Endothelial cell of umbilical vein (primary cell): ENCODE data around the gene NLRP5. TPM values are rescaled to one million over a fixed set of nuclear protein-coding genes. Genes with fewer than 3 reads are reported as not detected.

Experiments used
- BruUV-seq: library from RNA; stranded (reverse); fragments of 400-500 nt; replicated peaks from 2 replicates; lab custom pipeline; 2021; lab: Mats Ljungman, UMichigan
- CTCF ChIA-PET: fragments of 300-600, 350-600 bp; sonication (Branson Sonifier 250); formaldehyde crosslinking; loops from one replicate; lab custom pipeline; 2021; ENCODE audit warnings: antibody characterized with exemption, inconsistent platforms; lab: Charles Lee
- POLR2A ChIA-PET: fragments of 300-600, 350-600 bp; sonication (Branson Sonifier 250); formaldehyde crosslinking; loops from one replicate; lab custom pipeline; 2021; ENCODE audit warnings: antibody characterized with exemption, inconsistent platforms; lab: Charles Lee
- DNase-seq: peaks from one replicate; pipeline ENCODE4 v3.0.0-alpha.2; 2011; ENCODE audit warnings: low read depth, low spot score
- FAIRE-seq: peaks from 2 replicates; lab custom pipeline; 2011; peaks lifted over from hg19 to GRCh38; lab: Jason Lieb, UNC
- H2AFZ ChIP-seq: 2 replicates; pipeline ENCODE4 v1.6.0; 2012; ENCODE audit warnings: low read depth, low read length, control low read depth, inconsistent platforms
- H3K27ac ChIP-seq: 2 replicates; pipeline ENCODE4 v1.5.1; 2011; ENCODE audit warnings: low read depth, mild to moderate bottlenecking, control low read depth, low read length, moderate library complexity; ENCODE audit not compliant: insufficient read depth
- H3K27me3 ChIP-seq, 2 experiments: 2 replicates each; pipeline versions ENCODE4 v1.6.0 to v1.6.1; 2011; ENCODE audit warnings: low read length in 2 of 2, mixed read lengths in 1 of 2; ENCODE audit not compliant: control insufficient read depth in 2 of 2, insufficient read depth in 2 of 2
- H3K36me3 ChIP-seq, 2 experiments: 2 replicates in 1 of 2; 3 replicates in 1 of 2; pipeline ENCODE4 v1.5.1; 2011; ENCODE audit warnings: low read length in 2 of 2, mild to moderate bottlenecking in 1 of 2, moderate library complexity in 1 of 2; ENCODE audit not compliant: control insufficient read depth in 2 of 2, insufficient read depth in 2 of 2; ENCODE audit errors: extremely low read depth in 1 of 2
- H3K4me1 ChIP-seq: 3 replicates; pipeline ENCODE4 v1.5.1; 2011; ENCODE audit warnings: mild to moderate bottlenecking, low read length; ENCODE audit not compliant: control insufficient read depth, insufficient read depth; ENCODE audit errors: extremely low read depth
- H3K4me2 ChIP-seq: 2 replicates; pipeline ENCODE4 v1.6.1; 2011; ENCODE audit warnings: low read length, control low read depth, mixed read lengths; ENCODE audit not compliant: insufficient read depth
- H3K4me3 ChIP-seq, 3 experiments: fragments of 200-600 bp in 1 of 3; sonication (generic), shearing (Covaris generic) in 1 of 3; replicated peaks in 1 of 3; 2 replicates each; pipeline ENCODE4 v1.5.1; 2011 to 2016; ENCODE audit warnings: control low read depth in 3 of 3, low read length in 3 of 3, mild to moderate bottlenecking in 2 of 3, inconsistent platforms in 1 of 3, low read depth in 1 of 3, moderate library complexity in 1 of 3; ENCODE audit not compliant: insufficient read depth in 1 of 3
- H3K79me2 ChIP-seq: 2 replicates; pipeline ENCODE4 v1.6.0; 2012; ENCODE audit warnings: low read length, inconsistent platforms; ENCODE audit not compliant: control insufficient read depth, insufficient read depth
- H3K9ac ChIP-seq: replicated peaks from 2 replicates; pipeline ENCODE3; 2011; ENCODE audit warnings: low read length, control low read depth; ENCODE audit not compliant: insufficient read depth; ENCODE audit errors: extremely low read depth
- H3K9me1 ChIP-seq: replicated peaks from 3 replicates; pipeline ENCODE4 v1.6.0; 2011; ENCODE audit warnings: mild to moderate bottlenecking, low read length; ENCODE audit not compliant: control insufficient read depth, insufficient read depth; ENCODE audit errors: extremely low read depth
- H3K9me3 ChIP-seq: replicated peaks from 2 replicates; pipeline ENCODE4 v1.5.1; 2012; ENCODE audit warnings: low read length, inconsistent platforms; ENCODE audit not compliant: control insufficient read depth, insufficient read depth
- H4K20me1 ChIP-seq: replicated peaks from 2 replicates; pipeline ENCODE3; 2011; ENCODE audit warnings: mild to moderate bottlenecking, low read length; ENCODE audit not compliant: control insufficient read depth, insufficient read depth; ENCODE audit errors: extremely low read depth
- EZH2 ChIP-seq: IDR thresholded peaks from 2 replicates; pipeline ENCODE4 v1.6.1; 2012; ENCODE audit warnings: borderline replicate concordance, low read depth, mild to moderate bottlenecking, moderate library complexity, low read length, inconsistent platforms; ENCODE audit not compliant: severe bottlenecking
- FOS ChIP-seq: IDR thresholded peaks from 2 replicates; pipeline ENCODE4 v1.6.1; 2011; ENCODE audit warnings: mild to moderate bottlenecking, low read length, moderate library complexity, borderline replicate concordance; ENCODE audit not compliant: insufficient read depth
- GATA2 ChIP-seq: IDR thresholded peaks from 2 replicates; pipeline ENCODE4 v1.7.0; 2011; ENCODE audit warnings: low read depth, mild to moderate bottlenecking, moderate library complexity, mixed read lengths, low read length; ENCODE audit not compliant: insufficient read length, insufficient read depth
- JUN ChIP-seq: IDR thresholded peaks from 2 replicates; pipeline ENCODE4 v1.6.1; 2011; ENCODE audit warnings: borderline replicate concordance, low read depth; ENCODE audit not compliant: insufficient read length, insufficient read depth
- MAX ChIP-seq: IDR thresholded peaks from 2 replicates; pipeline ENCODE4 v1.6.1; 2011; ENCODE audit not compliant: insufficient read depth, insufficient read length
- MYC ChIP-seq: IDR thresholded peaks from one replicate; pipeline ENCODE4 v1.6.1; 2011; ENCODE audit warnings: mild to moderate bottlenecking, low read depth, low read length
- POLR2A ChIP-seq: IDR thresholded peaks from 2 replicates; pipeline ENCODE4 v1.6.1; 2012; ENCODE audit warnings: low read depth, mild to moderate bottlenecking, control low read depth, low read length
- POLR2AphosphoS5 ChIP-seq: IDR thresholded peaks from 2 replicates; pipeline ENCODE4 v1.6.1; 2012; ENCODE audit warnings: low read depth, mild to moderate bottlenecking, control low read depth, low read length, moderate library complexity; ENCODE audit not compliant: insufficient read depth
- dilution Hi-C: fragments of 300-500 bp; cut with MboI; formaldehyde crosslinking; loops from one replicate; pipeline ENCODE4 v1.15.0; 2019; ENCODE audit warnings: low sequenced_read_pairs; ENCODE audit not compliant: extremely low pct_ligation_motif_present
- intact Hi-C: fragments of 100-400 bp; cut with micrococcal nuclease; formaldehyde crosslinking; loops from one replicate; pipeline ENCODE4 v1.10.0; 2022
- polyA plus RNA-seq, 4 experiments: library from polyadenylated mRNA; depleted of rRNA in 3 of 4; stranded (reverse) in 3 of 4; unstranded in 1 of 4; fragments of >200 nt; gene quantifications; 2 replicates each; pipeline versions ENCODE4 v1.2.1 to v1.2.3, GENCODE V29; 2011 to 2012; ENCODE audit warnings: missing spikeins in 1 of 4
- total RNA-seq: library from RNA; stranded (reverse); gene quantifications from 2 replicates; pipeline ENCODE4 v1.2.3, GENCODE V29; 2021
- TF ChIP-seq, protein P1 (sequence below), 2 donors: IDR thresholded peaks; 1 replicate in 1 of 2; 2 replicates in 1 of 2; pipeline ENCODE4 v1.5.1; 2011; ENCODE audit warnings: low read length in 2 of 2, mild to moderate bottlenecking in 2 of 2, moderate library complexity in 2 of 2, control low read depth in 1 of 2, inconsistent platforms in 1 of 2, low read depth in 1 of 2; ENCODE audit not compliant: insufficient read depth in 1 of 2; ENCODE audit errors: extremely low read depth in 1 of 2

The NLRP5 gene
- total and polyA plus RNA-seq, 2 donors (not counting 3 experiments of a cell fraction or from before 2014, with no cell fraction given), result not detected

GRCh38 chr19:56026769-56027168 is 40.2 kb downstream of the NLRP5 start:
- Histone ChIP-seq H4K20me1 (no peaks in the 10 kb centered on the region), H3K9me1 (no peaks in the 10 kb centered on the region), H3K9me3 (no peaks in the 10 kb centered on the region), H3K4me1 (no peaks in the 10 kb centered on the region), H3K36me3 (no peaks in the 10 kb centered on the region), H3K27me3 (no peaks in the 10 kb centered on the region), H3K4me2 (no peak overlapping the region), H3K27ac (no peak overlapping the region), H3K79me2 (no peaks in the 10 kb centered on the region), H3K9ac (no peak overlapping the region), H2AFZ (no peak overlapping the region), H3K4me3 (no peak overlapping the region)
- no TSS peak for BruUV-seq
- intact Hi-C loops, result no loop called here
- TF ChIP-seq, protein P1, sequence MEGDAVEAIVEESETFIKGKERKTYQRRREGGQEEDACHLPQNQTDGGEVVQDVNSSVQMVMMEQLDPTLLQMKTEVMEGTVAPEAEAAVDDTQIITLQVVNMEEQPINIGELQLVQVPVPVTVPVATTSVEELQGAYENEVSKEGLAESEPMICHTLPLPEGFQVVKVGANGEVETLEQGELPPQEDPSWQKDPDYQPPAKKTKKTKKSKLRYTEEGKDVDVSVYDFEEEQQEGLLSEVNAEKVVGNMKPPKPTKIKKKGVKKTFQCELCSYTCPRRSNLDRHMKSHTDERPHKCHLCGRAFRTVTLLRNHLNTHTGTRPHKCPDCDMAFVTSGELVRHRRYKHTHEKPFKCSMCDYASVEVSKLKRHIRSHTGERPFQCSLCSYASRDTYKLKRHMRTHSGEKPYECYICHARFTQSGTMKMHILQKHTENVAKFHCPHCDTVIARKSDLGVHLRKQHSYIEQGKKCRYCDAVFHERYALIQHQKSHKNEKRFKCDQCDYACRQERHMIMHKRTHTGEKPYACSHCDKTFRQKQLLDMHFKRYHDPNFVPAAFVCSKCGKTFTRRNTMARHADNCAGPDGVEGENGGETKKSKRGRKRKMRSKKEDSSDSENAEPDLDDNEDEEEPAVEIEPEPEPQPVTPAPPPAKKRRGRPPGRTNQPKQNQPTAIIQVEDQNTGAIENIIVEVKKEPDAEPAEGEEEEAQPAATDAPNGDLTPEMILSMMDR (IDR thresholded peaks at IDR 0.05; ENCODE audit: extremely low read depth in 1 of 2, insufficient read depth in 1 of 2, low read depth in 1 of 2, low read length in 2 of 2), result no peak
- no peak for TF ChIP-seq POLR2AphosphoS5
- no peak for TF ChIP-seq GATA2
- TF ChIP-seq FOS, result no peak
- no peak for TF ChIP-seq POLR2A
- no peak for TF ChIP-seq MYC
- no peak for TF ChIP-seq MAX
- TF ChIP-seq JUN, result no peak
- no peak for TF ChIP-seq EZH2
- CTCF ChIA-PET, result no interaction called here
- POLR2A ChIA-PET, result no interaction called here
- FAIRE-seq, result no peak
- dilution Hi-C loops, result no loop called here
- DNase-seq, result no peak
